HepG2 (cell line): ENCODE results near the gene HORMAD2. TPM values are rescaled to one million over a fixed set of nuclear protein-coding genes. Genes with fewer than 3 reads are reported as not detected.

Source experiments
- ELF3 ChIP-seq: IDR thresholded peaks from 2 replicates; pipeline ENCODE4 v1.6.1; 2016; ENCODE audit warnings: missing genetic modification reagents, missing compliant biosample characterization
- GATA4 ChIP-seq: sonication (generic); IDR thresholded peaks from 2 replicates; pipeline ENCODE4 v1.6.1; 2016; ENCODE audit warnings: antibody characterized with exemption, low read depth, borderline replicate concordance
- KDM4B ChIP-seq: sonication (generic); formaldehyde crosslinking; IDR thresholded peaks from 2 replicates; pipeline ENCODE4 v1.4.0; 2020; ENCODE audit warnings: missing genetic modification reagents
- NFE2L1 ChIP-seq: sonication (generic); formaldehyde crosslinking; IDR thresholded peaks from 2 replicates; pipeline ENCODE4 v1.4.0; 2020; ENCODE audit warnings: missing genetic modification reagents, mild to moderate bottlenecking, borderline replicate concordance
- NR2C2 ChIP-seq: sonication (generic); formaldehyde crosslinking; IDR thresholded peaks from 2 replicates; pipeline ENCODE4 v1.4.0; 2020; ENCODE audit warnings: missing genetic modification reagents, mild to moderate bottlenecking, moderate library complexity, borderline replicate concordance
- NR2F1 ChIP-seq, 2 experiments: fragments of 450-650 bp in 1 of 2; formaldehyde crosslinking in 1 of 2; IDR thresholded peaks; 2 replicates each; pipeline versions ENCODE4 v1.5.0 to v1.6.1; 2016 to 2020; ENCODE audit warnings: mild to moderate bottlenecking in 1 of 2, missing compliant biosample characterization in 1 of 2, missing genetic modification reagents in 1 of 2, moderate library complexity in 1 of 2
- PHF21A ChIP-seq: sonication (generic); formaldehyde crosslinking; IDR thresholded peaks from 2 replicates; pipeline ENCODE4 v1.5.0; 2020; ENCODE audit warnings: mild to moderate bottlenecking, missing genetic modification reagents
- RAD51 ChIP-seq: fragments of 450-650 bp; IDR thresholded peaks from 2 replicates; pipeline ENCODE4 v1.6.1; 2016; ENCODE audit warnings: borderline replicate concordance
- SSRP1 ChIP-seq: IDR thresholded peaks from 2 replicates; pipeline ENCODE4 v1.6.1; 2016; ENCODE audit warnings: control low read depth
- ZFX ChIP-seq: sonication (generic); formaldehyde crosslinking; IDR thresholded peaks from 2 replicates; pipeline ENCODE4 v1.4.0; 2020; ENCODE audit warnings: mild to moderate bottlenecking, low read depth, missing genetic modification reagents, moderate library complexity
- ZNF263 ChIP-seq: sonication (generic); formaldehyde crosslinking; IDR thresholded peaks from 2 replicates; pipeline ENCODE4 v1.4.0; 2020; ENCODE audit warnings: missing genetic modification reagents
- ZNF430 ChIP-seq: sonication (generic); formaldehyde crosslinking; IDR thresholded peaks from 2 replicates; pipeline ENCODE4 v1.9.0; 2021; ENCODE audit warnings: mild to moderate bottlenecking, missing genetic modification reagents
- ZNF703 ChIP-seq: sonication (generic); formaldehyde crosslinking; IDR thresholded peaks from 2 replicates; pipeline ENCODE4 v1.5.1; 2020; ENCODE audit warnings: missing genetic modification reagents, mild to moderate bottlenecking, moderate library complexity, borderline replicate concordance
- ZNF776 ChIP-seq: sonication (generic); formaldehyde crosslinking; IDR thresholded peaks from 2 replicates; pipeline ENCODE4 v1.4.0; 2020; ENCODE audit warnings: mild to moderate bottlenecking, missing genetic modification reagents
- ZSCAN25 ChIP-seq: sonication (generic); formaldehyde crosslinking; IDR thresholded peaks from 2 replicates; pipeline ENCODE4 v1.8.0; 2022; ENCODE audit warnings: mild to moderate bottlenecking, missing genetic modification reagents
- ZSCAN9 ChIP-seq: IDR thresholded peaks from 2 replicates; pipeline ENCODE4 v1.6.1; 2016; ENCODE audit warnings: borderline replicate concordance
- polyA plus RNA-seq, 8 experiments: library from polyadenylated mRNA; depleted of rRNA in 3 of 8; stranded (reverse) in 7 of 8; unstranded in 1 of 8; fragments of >200 nt; fragmentation: Illumina TruSeq in 4 of 8; extraction: Trizol in 4 of 8; gene quantifications; 2 replicates each; pipeline versions ENCODE4 v1.2.1 to v1.2.3, GENCODE V29; 2011 to 2016; ENCODE audit warnings: low read depth in 4 of 8, missing spikeins in 1 of 8, mixed read lengths in 1 of 8; ENCODE audit not compliant: insufficient read depth in 1 of 8
- total RNA-seq, 5 experiments: library from RNA; depleted of rRNA; stranded (reverse); fragments of >200 nt; fragmentation: Illumina TruSeq; extraction: Trizol; gene quantifications; 2 replicates each; pipeline ENCODE4 v1.2.3, GENCODE V29; 2016; ENCODE audit warnings: low read depth in 1 of 5
- TF ChIP-seq, protein P1 (sequence below): IDR thresholded peaks from 2 replicates; pipeline ENCODE4 v1.6.1; 2018; ENCODE audit warnings: missing genetic modification reagents, mild to moderate bottlenecking, missing compliant biosample characterization
- TF ChIP-seq, protein P2 (sequence below), 2 experiments: sonication (generic) in 1 of 2; formaldehyde crosslinking in 1 of 2; IDR thresholded peaks; 2 replicates each; pipeline versions ENCODE4 v1.6.1 to v1.9.0; 2014 to 2022; ENCODE audit warnings: antibody characterized with exemption in 1 of 2, borderline replicate concordance in 1 of 2, inconsistent platforms in 1 of 2, low read depth in 1 of 2, missing genetic modification reagents in 1 of 2
- TF ChIP-seq, protein P3 (sequence below): sonication (generic); formaldehyde crosslinking; IDR thresholded peaks from 2 replicates; pipeline ENCODE4 v1.4.0; 2020; ENCODE audit warnings: mild to moderate bottlenecking, missing genetic modification reagents
- TF ChIP-seq, protein P4 (sequence below): IDR thresholded peaks from 2 replicates; pipeline ENCODE4 v1.6.1; 2016; ENCODE audit warnings: missing compliant biosample characterization, missing genetic modification reagents, borderline replicate concordance

The HORMAD2 gene
- total and polyA plus RNA-seq, 2 of the 13 experiments (the other 11 are each of a cell fraction or from before 2014, with no cell fraction given) = not detected

GRCh38 chr22:30208631-30209603 lies 128.7 kb downstream of the HORMAD2 start (continued):
- TF ChIP-seq ZNF703 (CRISPR knock-in tag) = no peak
- TF ChIP-seq, protein P1, sequence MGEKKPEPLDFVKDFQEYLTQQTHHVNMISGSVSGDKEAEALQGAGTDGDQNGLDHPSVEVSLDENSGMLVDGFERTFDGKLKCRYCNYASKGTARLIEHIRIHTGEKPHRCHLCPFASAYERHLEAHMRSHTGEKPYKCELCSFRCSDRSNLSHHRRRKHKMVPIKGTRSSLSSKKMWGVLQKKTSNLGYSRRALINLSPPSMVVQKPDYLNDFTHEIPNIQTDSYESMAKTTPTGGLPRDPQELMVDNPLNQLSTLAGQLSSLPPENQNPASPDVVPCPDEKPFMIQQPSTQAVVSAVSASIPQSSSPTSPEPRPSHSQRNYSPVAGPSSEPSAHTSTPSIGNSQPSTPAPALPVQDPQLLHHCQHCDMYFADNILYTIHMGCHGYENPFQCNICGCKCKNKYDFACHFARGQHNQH = peak; percentile 50; the same call in 1 of the 2 replicates
- peak; percentile 37; the same call in 1 of the 2 replicates for TF ChIP-seq ZNF430 (CRISPR knock-in tag)
- TF ChIP-seq ZFX = peak; percentile 87
- TF ChIP-seq NR2C2 (CRISPR knock-in tag) = no peak
- TF ChIP-seq KDM4B (CRISPR knock-in tag) = no peak
- TF ChIP-seq ZNF776 = no peak
- no peak for TF ChIP-seq ZSCAN25
- peak; percentile 21; the same call in 1 of the 2 replicates for TF ChIP-seq GATA4
- TF ChIP-seq ZSCAN9 = peak; percentile 51; the same call in 1 of the 2 replicates
- TF ChIP-seq, protein P2, sequence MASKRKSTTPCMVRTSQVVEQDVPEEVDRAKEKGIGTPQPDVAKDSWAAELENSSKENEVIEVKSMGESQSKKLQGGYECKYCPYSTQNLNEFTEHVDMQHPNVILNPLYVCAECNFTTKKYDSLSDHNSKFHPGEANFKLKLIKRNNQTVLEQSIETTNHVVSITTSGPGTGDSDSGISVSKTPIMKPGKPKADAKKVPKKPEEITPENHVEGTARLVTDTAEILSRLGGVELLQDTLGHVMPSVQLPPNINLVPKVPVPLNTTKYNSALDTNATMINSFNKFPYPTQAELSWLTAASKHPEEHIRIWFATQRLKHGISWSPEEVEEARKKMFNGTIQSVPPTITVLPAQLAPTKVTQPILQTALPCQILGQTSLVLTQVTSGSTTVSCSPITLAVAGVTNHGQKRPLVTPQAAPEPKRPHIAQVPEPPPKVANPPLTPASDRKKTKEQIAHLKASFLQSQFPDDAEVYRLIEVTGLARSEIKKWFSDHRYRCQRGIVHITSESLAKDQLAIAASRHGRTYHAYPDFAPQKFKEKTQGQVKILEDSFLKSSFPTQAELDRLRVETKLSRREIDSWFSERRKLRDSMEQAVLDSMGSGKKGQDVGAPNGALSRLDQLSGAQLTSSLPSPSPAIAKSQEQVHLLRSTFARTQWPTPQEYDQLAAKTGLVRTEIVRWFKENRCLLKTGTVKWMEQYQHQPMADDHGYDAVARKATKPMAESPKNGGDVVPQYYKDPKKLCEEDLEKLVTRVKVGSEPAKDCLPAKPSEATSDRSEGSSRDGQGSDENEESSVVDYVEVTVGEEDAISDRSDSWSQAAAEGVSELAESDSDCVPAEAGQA (IDR thresholded peaks at IDR 0.05; ENCODE audit: low read depth) = no peak
- TF ChIP-seq, protein P2 (CRISPR knock-in tag; IDR thresholded peaks at IDR 0.05; ENCODE audit: borderline replicate concordance) = no peak
- TF ChIP-seq RAD51 = no peak
- 0 out of 2 replicates have a peak, but pooled peaks have one; percentile 57 for TF ChIP-seq ZNF263 (CRISPR knock-in tag)
- no peak for TF ChIP-seq NFE2L1 (CRISPR knock-in tag)
- peak; percentile 72 for TF ChIP-seq ELF3
- TF ChIP-seq SSRP1 (CRISPR knock-in tag) = no peak
- TF ChIP-seq, protein P3, sequence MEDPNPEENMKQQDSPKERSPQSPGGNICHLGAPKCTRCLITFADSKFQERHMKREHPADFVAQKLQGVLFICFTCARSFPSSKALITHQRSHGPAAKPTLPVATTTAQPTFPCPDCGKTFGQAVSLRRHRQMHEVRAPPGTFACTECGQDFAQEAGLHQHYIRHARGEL (CRISPR knock-in tag) = 0 out of 2 replicates have a peak, but pooled peaks have one; percentile 16
- TF ChIP-seq NR2F1 (CRISPR knock-in tag; IDR thresholded peaks at IDR 0.05) = no peak
- 0 out of 2 replicates have a peak, but pooled peaks have one; percentile 37 for TF ChIP-seq PHF21A (CRISPR knock-in tag)
- TF ChIP-seq, protein P4, sequence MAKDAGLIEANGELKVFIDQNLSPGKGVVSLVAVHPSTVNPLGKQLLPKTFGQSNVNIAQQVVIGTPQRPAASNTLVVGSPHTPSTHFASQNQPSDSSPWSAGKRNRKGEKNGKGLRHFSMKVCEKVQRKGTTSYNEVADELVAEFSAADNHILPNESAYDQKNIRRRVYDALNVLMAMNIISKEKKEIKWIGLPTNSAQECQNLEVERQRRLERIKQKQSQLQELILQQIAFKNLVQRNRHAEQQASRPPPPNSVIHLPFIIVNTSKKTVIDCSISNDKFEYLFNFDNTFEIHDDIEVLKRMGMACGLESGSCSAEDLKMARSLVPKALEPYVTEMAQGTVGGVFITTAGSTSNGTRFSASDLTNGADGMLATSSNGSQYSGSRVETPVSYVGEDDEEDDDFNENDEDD (CRISPR knock-in tag) = peak; percentile 74; the same call in 1 of the 2 replicates
